Natural killer cell (primary cell): ENCODE results near the gene CHML. TPM values are rescaled to one million over a fixed set of nuclear protein-coding genes. Genes with fewer than 3 reads are reported as not detected.

Source experiments
- ATAC-seq, 3 donors: fragments of 150-1000 bp in 2 of 3; fragments of 200-7000 bp in 1 of 3; cut with Tn5 transposase; 1 replicate in 1 of 3; 2 replicates in 2 of 3; pipeline ENCODE4 v1.10.0; 2021; ENCODE audit warnings: mild to moderate bottlenecking in 2 of 3, moderate library complexity in 2 of 3
- DNase-seq, 2 donors: peaks; one replicate each; pipeline versions ENCODE4 v3.0.0 to v3.0.0-alpha.2; 2013 to 2021; ENCODE audit warnings: mixed read lengths in 1 of 2
- H3K27ac ChIP-seq: one replicate; pipeline ENCODE4 v1.5.1; 2013; ENCODE audit warnings: mild to moderate bottlenecking, low read length
- H3K27me3 ChIP-seq: one replicate; pipeline ENCODE4 v1.6.1; 2013; ENCODE audit warnings: low read length; ENCODE audit not compliant: control insufficient read depth, insufficient read depth
- H3K36me3 ChIP-seq: one replicate; pipeline ENCODE4 v1.6.1; 2013; ENCODE audit warnings: low read length; ENCODE audit not compliant: control insufficient read depth, insufficient read depth
- H3K4me1 ChIP-seq: one replicate; pipeline ENCODE4 v1.6.1; 2013; ENCODE audit warnings: low read length; ENCODE audit not compliant: control insufficient read depth, insufficient read depth
- H3K4me3 ChIP-seq: one replicate; pipeline ENCODE4 v1.5.1; 2013; ENCODE audit warnings: low read length
- H3K9me3 ChIP-seq: one replicate; pipeline ENCODE4 v1.6.1; 2013; ENCODE audit warnings: low read length; ENCODE audit not compliant: control insufficient read depth, insufficient read depth
- H3K27ac Mint-ChIP-seq, 2 donors: one replicate each; pipeline ENCODE4 v1.8.0; 2022; ENCODE audit warnings: mild to moderate bottlenecking in 2 of 2, mixed read lengths in 2 of 2, moderate library complexity in 1 of 2
- H3K27me3 Mint-ChIP-seq, 2 donors: one replicate each; pipeline ENCODE4 v1.8.0; 2022; ENCODE audit warnings: low read depth in 2 of 2, mixed read lengths in 2 of 2
- H3K36me3 Mint-ChIP-seq: one replicate; pipeline ENCODE4 v1.8.0; 2022; ENCODE audit warnings: mixed read lengths
- H3K4me1 Mint-ChIP-seq, 2 donors: one replicate each; pipeline ENCODE4 v1.8.0; 2022; ENCODE audit warnings: mixed read lengths in 2 of 2
- H3K4me3 Mint-ChIP-seq: one replicate; pipeline ENCODE4 v1.8.0; 2022; ENCODE audit warnings: mild to moderate bottlenecking, moderate library complexity, mixed read lengths
- H3K9me3 Mint-ChIP-seq, 2 donors: one replicate each; pipeline ENCODE4 v1.8.0; 2022; ENCODE audit warnings: mixed read lengths in 2 of 2
- WGBS: methylation state at CpG from one replicate; pipeline ENCODE4 v1.1.7; 2013; ENCODE audit warnings: missing lambda C conversion rate; ENCODE audit not compliant: insufficient coverage; 5-methylcytosine and 5-hydroxymethylcytosine counted together
- intact Hi-C: fragments of 100-400 bp; cut with micrococcal nuclease; formaldehyde crosslinking; loops from one replicate; pipeline ENCODE4 v1.14.2; 2022
- total RNA-seq, 4 donors: library from RNA; stranded (reverse); fragments of 120-200 nt in 1 of 4; gene quantifications; one replicate each; pipeline versions ENCODE4 v1.2.3 to v1.2.4, GENCODE V29; 2013 to 2022
- TF ChIP-seq, protein P1 (sequence below): fragments of 200-600 bp; IDR thresholded peaks from one replicate; pipeline ENCODE4 v1.8.0; 2022; ENCODE audit warnings: antibody characterized with exemption

CHML gene
- total RNA-seq, 3 donors from 2014 or later (not counting 1 experiment from before 2014, with no cell fraction given) = 6.8 to 11.8 (median 7.8) TPM

GRCh38 chr1:241593186-241593585, 47.0 kb downstream of the CHML start:
- intact Hi-C loops = no loop called here
- DNase-seq = no peak
- no peak overlapping the region for H3K27ac ChIP-seq
- H3K9me3 ChIP-seq = no peaks in the 10 kb centered on the region
- TF ChIP-seq, protein P1, sequence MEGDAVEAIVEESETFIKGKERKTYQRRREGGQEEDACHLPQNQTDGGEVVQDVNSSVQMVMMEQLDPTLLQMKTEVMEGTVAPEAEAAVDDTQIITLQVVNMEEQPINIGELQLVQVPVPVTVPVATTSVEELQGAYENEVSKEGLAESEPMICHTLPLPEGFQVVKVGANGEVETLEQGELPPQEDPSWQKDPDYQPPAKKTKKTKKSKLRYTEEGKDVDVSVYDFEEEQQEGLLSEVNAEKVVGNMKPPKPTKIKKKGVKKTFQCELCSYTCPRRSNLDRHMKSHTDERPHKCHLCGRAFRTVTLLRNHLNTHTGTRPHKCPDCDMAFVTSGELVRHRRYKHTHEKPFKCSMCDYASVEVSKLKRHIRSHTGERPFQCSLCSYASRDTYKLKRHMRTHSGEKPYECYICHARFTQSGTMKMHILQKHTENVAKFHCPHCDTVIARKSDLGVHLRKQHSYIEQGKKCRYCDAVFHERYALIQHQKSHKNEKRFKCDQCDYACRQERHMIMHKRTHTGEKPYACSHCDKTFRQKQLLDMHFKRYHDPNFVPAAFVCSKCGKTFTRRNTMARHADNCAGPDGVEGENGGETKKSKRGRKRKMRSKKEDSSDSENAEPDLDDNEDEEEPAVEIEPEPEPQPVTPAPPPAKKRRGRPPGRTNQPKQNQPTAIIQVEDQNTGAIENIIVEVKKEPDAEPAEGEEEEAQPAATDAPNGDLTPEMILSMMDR = no peak
- no peak overlapping the region for H3K4me3 Mint-ChIP-seq
- no peak for ATAC-seq
- no peaks in the 10 kb centered on the region for H3K27me3 ChIP-seq
- no peaks in the 10 kb centered on the region for H3K27me3 Mint-ChIP-seq
- H3K27ac Mint-ChIP-seq = no peak overlapping the region
- no peaks in the 10 kb centered on the region for H3K4me1 ChIP-seq
- H3K36me3 ChIP-seq = peaks cover 6% of the 10 kb centered on the region
- no peaks in the 10 kb centered on the region for H3K4me1 Mint-ChIP-seq
- H3K36me3 Mint-ChIP-seq = no peaks in the 10 kb centered on the region
- 89% methylated on average over 1 of the region's 1 CpG for WGBS
- no peaks in the 10 kb centered on the region for H3K9me3 Mint-ChIP-seq
- no peak overlapping the region for H3K4me3 ChIP-seq

DNA sequence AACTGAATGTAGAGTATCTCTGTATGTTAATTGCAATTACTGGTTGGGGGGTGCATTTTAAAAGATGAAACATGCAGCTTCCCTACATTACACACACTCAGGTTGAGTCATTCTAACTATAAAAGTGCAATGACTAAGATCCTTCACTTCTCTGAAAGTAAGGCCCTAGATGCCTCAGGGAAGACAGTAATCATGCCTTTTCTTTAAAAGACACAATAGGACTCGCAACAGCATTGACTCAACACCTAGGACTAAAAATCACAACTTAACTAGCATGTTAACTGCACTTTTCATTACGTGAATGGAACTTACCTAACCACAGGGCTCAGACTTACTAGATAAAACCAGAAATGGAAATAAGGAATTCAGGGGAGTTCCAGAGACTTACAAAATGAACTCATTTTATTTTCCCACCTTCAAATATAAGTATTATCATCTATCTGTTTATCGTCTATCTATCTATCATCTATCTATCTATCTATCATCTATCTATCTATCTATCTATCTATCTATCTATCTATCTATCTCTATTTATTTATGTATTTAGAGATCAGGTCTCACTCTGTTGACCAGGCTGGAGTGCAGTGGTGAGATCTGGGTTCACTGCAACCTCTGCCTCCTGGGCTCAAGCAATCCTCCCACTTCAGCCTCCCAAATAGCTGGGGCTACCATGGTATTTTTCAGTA, 47.8 kb downstream of the CHML start:
- no peaks in the 10 kb centered on the region for H3K27me3 Mint-ChIP-seq

DNA sequence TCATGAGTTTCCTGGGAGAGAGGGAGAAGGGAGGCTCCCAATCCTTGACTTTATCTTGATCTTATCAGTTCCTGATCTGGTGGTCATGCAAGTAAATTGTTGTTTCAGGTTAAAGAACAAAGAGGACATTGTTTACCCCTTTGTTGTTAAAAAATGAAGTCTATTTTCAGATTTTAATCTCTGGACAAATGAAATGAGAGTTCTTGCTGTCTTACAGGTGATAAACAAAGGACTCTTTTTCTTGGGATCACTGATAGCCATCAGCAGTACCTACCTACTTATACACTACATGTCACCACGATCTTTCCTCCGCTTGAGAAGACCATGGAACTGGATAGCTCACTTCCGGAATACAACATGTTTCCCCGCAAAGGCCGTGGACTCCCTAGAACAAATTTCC, 48.4 kb downstream of the CHML start:
- Histone ChIP-seq H3K4me3 (no peak overlapping the region), H3K9me3 (no peaks in the 10 kb centered on the region), H3K27ac (no peak overlapping the region), H3K4me1 (no peaks in the 10 kb centered on the region), H3K36me3 (peaks cover 3% of the 10 kb centered on the region), H3K27me3 (no peaks in the 10 kb centered on the region)
- 92% methylated on average over 3 of the region's 5 CpGs for WGBS
- no peaks in the 10 kb centered on the region for H3K27me3 Mint-ChIP-seq
- H3K4me3 Mint-ChIP-seq = no peak overlapping the region
- H3K27ac Mint-ChIP-seq = no peak overlapping the region
- no peaks in the 10 kb centered on the region for H3K9me3 Mint-ChIP-seq
- TF ChIP-seq, protein P1 = no peak
- H3K4me1 Mint-ChIP-seq = no peaks in the 10 kb centered on the region
- H3K36me3 Mint-ChIP-seq = no peaks in the 10 kb centered on the region
- intact Hi-C loops = no loop called here
- DNase-seq (no peak), ATAC-seq (no peak)

More for the DNA sequence above, 47.8 kb downstream of the CHML start:
- Histone ChIP-seq H3K4me3 (no peak overlapping the region), H3K27ac (no peak overlapping the region), H3K4me1 (no peaks in the 10 kb centered on the region), H3K9me3 (no peaks in the 10 kb centered on the region), H3K27me3 (no peaks in the 10 kb centered on the region), H3K36me3 (peaks cover 3% of the 10 kb centered on the region)
- ATAC-seq (no peak), DNase-seq (no peak)
- Mint-ChIP-seq H3K36me3 (no peaks in the 10 kb centered on the region), H3K4me1 (no peaks in the 10 kb centered on the region), H3K9me3 (no peaks in the 10 kb centered on the region), H3K27ac (no peak overlapping the region), H3K4me3 (no peak overlapping the region)
- 69% methylated on average over 1 of the region's 3 CpGs for whole genome bisulfite sequencing
- TF ChIP-seq, protein P1 = no peak
- intact Hi-C loops = no loop called here

- no peaks in the 10 kb centered on the region for H3K27me3 ChIP-seq
- H3K27me3 Mint-ChIP-seq = no peaks in the 10 kb centered on the region
- ATAC-seq (no peak), DNase-seq (no peak)
- H3K4me1 Mint-ChIP-seq = no peaks in the 10 kb centered on the region
- H3K9me3 Mint-ChIP-seq = no peaks in the 10 kb centered on the region
- H3K36me3 Mint-ChIP-seq = no peaks in the 10 kb centered on the region
- intact Hi-C loops = no loop called here
- H3K4me3 Mint-ChIP-seq = no peak overlapping the region
- no peaks in the 10 kb centered on the region for H3K9me3 ChIP-seq
- H3K36me3 ChIP-seq = peaks cover 3% of the 10 kb centered on the region
- no peak overlapping the region for H3K4me3 ChIP-seq
- no peaks in the 10 kb centered on the region for H3K4me1 ChIP-seq
- TF ChIP-seq, protein P1 = no peak
- H3K27ac Mint-ChIP-seq = no peak overlapping the region
- no peak overlapping the region for H3K27ac ChIP-seq
These were observed 48.9 kb downstream of the CHML start for GRCh38 chr1:241591317-241591716.
